Sigmoid colon (tissue), 7 donors: Measurements from ENCODE around the gene PAFAH1B2. TPM values are rescaled to one million over a fixed set of nuclear protein-coding genes. Genes with fewer than 3 reads are reported as not detected.

ENCODE experiments used
- DNase-seq: peaks from one replicate; pipeline ENCODE4 v3.0.0-alpha.2; 2019
- H3K27ac ChIP-seq, 4 donors: fragments of 200-600 bp; sonication (generic); one replicate each; pipeline ENCODE4 v1.5.1; 2016 to 2019; ENCODE audit warnings: mild to moderate bottlenecking in 1 of 4
- H3K27me3 ChIP-seq, 3 donors: fragments of 200-600 bp; sonication (generic); one replicate each; pipeline ENCODE4 v1.5.1; 2019; ENCODE audit warnings: mild to moderate bottlenecking in 1 of 3
- H3K36me3 ChIP-seq, 4 donors: fragments of 200-600 bp; sonication (generic); one replicate each; pipeline ENCODE4 v1.5.1; 2016 to 2019
- H3K4me1 ChIP-seq, 4 donors: fragments of 200-600 bp; sonication (generic); one replicate each; pipeline ENCODE4 v1.5.1; 2017 to 2019
- H3K4me3 ChIP-seq, 4 donors: fragments of 200-600 bp; sonication (generic); one replicate each; pipeline ENCODE4 v1.5.1; 2017 to 2019; ENCODE audit warnings: mild to moderate bottlenecking in 2 of 4, moderate library complexity in 1 of 4
- H3K9me3 ChIP-seq, 4 donors: fragments of 200-600 bp in 3 of 4; sonication (generic) in 3 of 4; one replicate each; pipeline versions ENCODE4 v1.5.1 to v1.6.1; 2013 to 2019
- EP300 ChIP-seq, 4 donors: sonication (generic); formaldehyde crosslinking; IDR thresholded peaks; one replicate each; pipeline ENCODE4 v1.6.1; 2017; ENCODE audit warnings: antibody characterized with exemption in 4 of 4
- POLR2A ChIP-seq, 2 donors: fragments of 450-650 bp; IDR thresholded peaks; one replicate each; pipeline ENCODE4 v1.6.1; 2016; ENCODE audit warnings: antibody characterized with exemption in 2 of 2, mild to moderate bottlenecking in 2 of 2, moderate library complexity in 2 of 2
- POLR2AphosphoS5 ChIP-seq, 4 donors: sonication (generic); formaldehyde crosslinking; IDR thresholded peaks; one replicate each; pipeline ENCODE4 v1.6.1; 2017; ENCODE audit warnings: antibody characterized with exemption in 4 of 4
- WGBS, 2 donors: extraction: QIAGEN DNeasy Blood & Tissue Kit; methylation state at CpG; one replicate each; pipeline ENCODE4 v1.1.7; 2013; 5-methylcytosine and 5-hydroxymethylcytosine counted together
- intact Hi-C: fragments of 100-400 bp; cut with DNase I; formaldehyde crosslinking; loops from one replicate; pipeline ENCODE4 v1.15.1; 2023
- polyA plus RNA-seq, 3 donors: library from polyadenylated mRNA; stranded (reverse); fragments of 200-250 nt; gene quantifications; one replicate each; pipeline ENCODE4 v1.2.3, GENCODE V29; 2013
- total RNA-seq, 4 donors: library from RNA; depleted of rRNA; stranded (reverse); fragments of >200 nt; gene quantifications; one replicate each; pipeline ENCODE4 v1.1.0, GENCODE V29; 2016
- TF ChIP-seq, protein P1 (sequence below), 4 experiments: fragments of 450-650 bp in 3 of 4; fragments of 200-600 bp in 1 of 4; IDR thresholded peaks; one replicate each; pipeline ENCODE4 v1.5.1; 2016 to 2019; ENCODE audit warnings: antibody characterized with exemption in 4 of 4, mild to moderate bottlenecking in 3 of 4, moderate library complexity in 2 of 4
- donor health status: healthy with polysubstance abuse.
- donor health status: Bipolar disorder and iron deficiency.
- donor health status: healthy.

Gene PAFAH1B2
- total and polyA plus RNA-seq, 7 donors, result 26.0 to 76.4 (median 42.1) TPM

DNA sequence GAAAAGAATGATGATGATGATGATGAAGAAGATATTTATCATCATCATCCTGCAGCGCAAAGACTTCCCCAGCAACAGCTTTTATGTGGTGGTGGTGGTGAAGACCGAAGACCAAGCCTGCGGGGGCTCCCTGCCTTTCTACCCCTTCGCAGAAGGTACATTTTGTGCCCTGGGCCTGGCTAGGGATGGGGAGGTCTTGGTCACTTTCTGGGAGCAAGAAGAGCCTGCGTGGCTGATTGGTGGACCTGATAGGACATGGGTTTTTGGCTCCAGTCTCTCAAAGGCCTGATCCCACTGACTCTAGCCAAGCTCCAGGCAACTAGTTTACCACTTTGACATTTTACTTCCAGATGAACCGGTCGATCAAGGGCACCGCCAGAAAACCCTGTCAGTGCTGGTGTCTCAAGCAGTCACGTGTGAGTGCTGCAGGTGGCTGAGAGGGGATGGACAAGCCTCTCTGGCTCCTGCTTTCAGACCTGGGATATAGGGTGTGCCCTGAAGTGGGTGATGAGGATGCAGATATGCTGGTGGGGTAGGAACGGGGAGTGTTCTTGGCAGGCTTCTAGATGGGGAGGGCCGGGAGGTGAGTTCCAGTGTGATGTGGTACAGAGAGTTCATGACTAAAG is 39.8 kb downstream of the PAFAH1B2 start:
- peaks cover 23 to 69% (median 28%) of the 10 kb centered on the region in 4 donors for H3K36me3 ChIP-seq
- 47 to 82% methylated on average over 11 of the region's 11 CpGs for WGBS, 2 donors
- H3K27me3 ChIP-seq, result no peaks in the 10 kb centered on the region
- H3K9me3 ChIP-seq, result no peaks in the 10 kb centered on the region
- TF ChIP-seq, protein P1, sequence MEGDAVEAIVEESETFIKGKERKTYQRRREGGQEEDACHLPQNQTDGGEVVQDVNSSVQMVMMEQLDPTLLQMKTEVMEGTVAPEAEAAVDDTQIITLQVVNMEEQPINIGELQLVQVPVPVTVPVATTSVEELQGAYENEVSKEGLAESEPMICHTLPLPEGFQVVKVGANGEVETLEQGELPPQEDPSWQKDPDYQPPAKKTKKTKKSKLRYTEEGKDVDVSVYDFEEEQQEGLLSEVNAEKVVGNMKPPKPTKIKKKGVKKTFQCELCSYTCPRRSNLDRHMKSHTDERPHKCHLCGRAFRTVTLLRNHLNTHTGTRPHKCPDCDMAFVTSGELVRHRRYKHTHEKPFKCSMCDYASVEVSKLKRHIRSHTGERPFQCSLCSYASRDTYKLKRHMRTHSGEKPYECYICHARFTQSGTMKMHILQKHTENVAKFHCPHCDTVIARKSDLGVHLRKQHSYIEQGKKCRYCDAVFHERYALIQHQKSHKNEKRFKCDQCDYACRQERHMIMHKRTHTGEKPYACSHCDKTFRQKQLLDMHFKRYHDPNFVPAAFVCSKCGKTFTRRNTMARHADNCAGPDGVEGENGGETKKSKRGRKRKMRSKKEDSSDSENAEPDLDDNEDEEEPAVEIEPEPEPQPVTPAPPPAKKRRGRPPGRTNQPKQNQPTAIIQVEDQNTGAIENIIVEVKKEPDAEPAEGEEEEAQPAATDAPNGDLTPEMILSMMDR (IDR thresholded peaks at IDR 0.05), result no peak
- TF ChIP-seq POLR2A (IDR thresholded peaks at IDR 0.05), result no peak
- no peak for TF ChIP-seq POLR2AphosphoS5 (IDR thresholded peaks at IDR 0.05)
- no peak for TF ChIP-seq EP300 (IDR thresholded peaks at IDR 0.05)
- H3K4me3 ChIP-seq, result no peak overlapping the region
- DNase-seq, result peak; percentile 47
- H3K4me1 ChIP-seq, result peaks cover 0 to 32% (median 23%) of the 10 kb centered on the region in 4 donors
- no peak overlapping the region for H3K27ac ChIP-seq
- intact Hi-C loops, result no loop called here

DNA sequence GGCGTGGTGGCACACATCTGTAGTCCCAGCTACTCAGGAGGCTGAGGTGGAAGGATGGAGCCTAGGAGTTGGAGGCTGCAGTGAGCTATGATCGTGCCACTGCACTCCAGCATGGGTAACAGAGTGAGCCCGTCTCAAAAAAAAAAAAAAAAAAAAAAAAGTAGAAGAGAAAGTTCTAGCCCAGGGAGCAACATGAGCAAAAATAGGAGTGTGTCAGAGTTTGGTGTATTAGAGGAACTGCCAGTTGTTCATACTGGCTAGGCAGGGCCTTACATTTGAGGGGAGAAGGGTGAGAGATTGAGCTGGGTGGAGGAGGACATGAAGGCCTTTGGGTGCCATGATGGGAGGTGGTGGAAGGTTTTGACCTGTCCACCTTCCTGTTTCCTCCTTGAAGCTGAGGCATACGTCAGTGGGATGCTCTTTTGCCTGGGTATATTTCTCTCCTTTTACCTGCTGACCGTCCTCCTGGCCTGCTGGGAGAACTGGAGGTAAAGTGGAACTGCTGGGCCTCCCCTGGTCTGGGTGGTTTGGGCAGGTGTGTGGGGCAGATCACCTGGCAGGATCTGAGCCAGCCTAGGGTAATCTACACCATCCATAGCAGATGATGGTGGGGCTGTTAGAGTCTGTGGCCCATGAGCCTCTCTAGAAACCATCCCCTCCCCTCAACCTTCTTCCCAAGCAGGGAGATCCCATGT is 41.8 kb downstream of the PAFAH1B2 start:
- 71 to 72% methylated on average over 5 of the region's 5 CpGs for WGBS, 2 donors
- intact Hi-C loops, result no loop called here

GRCh38 chr11:117186431-117186761 is 42.3 kb downstream of the PAFAH1B2 start:
- H3K9me3 ChIP-seq, result no peaks in the 10 kb centered on the region
- H3K4me3 ChIP-seq, result no peak overlapping the region
- no peaks in the 10 kb centered on the region for H3K27me3 ChIP-seq
- peaks cover 0 to 10% (median 4%) of the 10 kb centered on the region in 4 donors for H3K4me1 ChIP-seq
- H3K36me3 ChIP-seq, result peaks cover 43 to 94% (median 47%) of the 10 kb centered on the region in 4 donors
- 97 to 99% methylated on average over 4 of the region's 4 CpGs for WGBS, 2 donors
- DNase-seq, result peak; percentile 49
- no peak overlapping the region for H3K27ac ChIP-seq
- intact Hi-C loops, result no loop called here
- TF ChIP-seq EP300 (IDR thresholded peaks at IDR 0.05), result no peak
- TF ChIP-seq, protein P1 (IDR thresholded peaks at IDR 0.05), result no peak

More for the DNA sequence above, 41.8 kb downstream of the PAFAH1B2 start:
- Histone ChIP-seq H3K4me1 (peaks cover 0 to 16% (median 10%) of the 10 kb centered on the region in 4 donors), H3K27ac (no peak overlapping the region), H3K36me3 (peaks cover 43 to 89% (median 46%) of the 10 kb centered on the region in 4 donors), H3K4me3 (no peak overlapping the region), H3K9me3 (no peaks in the 10 kb centered on the region), H3K27me3 (no peaks in the 10 kb centered on the region)
- no peak for TF ChIP-seq EP300 (IDR thresholded peaks at IDR 0.05)
- TF ChIP-seq POLR2A (IDR thresholded peaks at IDR 0.05), result no peak
- TF ChIP-seq, protein P1 (IDR thresholded peaks at IDR 0.05), result no peak
- no peak for TF ChIP-seq POLR2AphosphoS5 (IDR thresholded peaks at IDR 0.05)
- DNase-seq, result peak; percentile 37

DNA sequence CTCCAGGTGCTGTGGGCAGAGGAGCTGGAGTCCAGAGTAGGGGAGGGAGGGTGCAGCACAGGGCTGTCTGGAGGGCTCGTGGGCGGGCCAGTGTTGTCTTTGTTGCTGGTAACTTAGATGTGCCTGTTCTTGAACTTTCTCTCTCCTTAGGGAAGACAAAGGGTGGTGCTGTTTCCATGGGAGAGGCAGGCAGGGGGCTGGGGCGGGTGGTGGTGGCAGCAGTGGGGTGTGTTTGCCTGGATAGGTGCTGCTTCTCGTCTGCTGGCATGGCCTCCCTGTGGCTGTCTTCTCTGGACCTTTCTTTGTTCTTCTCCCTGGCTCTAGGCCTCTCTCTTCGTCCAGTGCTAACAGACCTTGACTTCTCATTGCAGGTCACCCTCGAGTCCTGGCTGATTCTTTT is 42.9 kb downstream of the PAFAH1B2 start:
- 49 to 74% methylated on average over 6 of the region's 6 CpGs for WGBS, 2 donors
- peak; percentile 42 for DNase-seq
- intact Hi-C loops, result no loop called here
- TF ChIP-seq, protein P1 (IDR thresholded peaks at IDR 0.05), result no peak
- TF ChIP-seq POLR2A (IDR thresholded peaks at IDR 0.05), result no peak
- peaks cover 47 to 94% (median 50%) of the 10 kb centered on the region in 4 donors for H3K36me3 ChIP-seq
- no peak overlapping the region for H3K27ac ChIP-seq
- H3K9me3 ChIP-seq, result no peaks in the 10 kb centered on the region
- peaks cover 0 to 4% (median 0%) of the 10 kb centered on the region in 4 donors for H3K4me1 ChIP-seq
- H3K4me3 ChIP-seq, result no peak overlapping the region
- H3K27me3 ChIP-seq, result no peaks in the 10 kb centered on the region
